ENCODE measurements around the gene GPI. TPM values are rescaled to one million over a fixed set of nuclear protein-coding genes. Genes with fewer than 3 reads are reported as not detected.

GPI gene
- total RNA-seq, 1 experiment from 2014 or later: 263 TPM

- ATAC-seq (no peak), DNase-seq (no peak)
- Histone ChIP-seq H2AFZ (ENCODE audit: low read length) (no peak overlapping the region), H3K36me3 (ENCODE audit: low read depth, low read length) (peaks cover 10% of the 10 kb centered on the region), H3K79me2 (ENCODE audit: low read length) (peaks cover 26% of the 10 kb centered on the region), H3K4me3 (ENCODE audit: low read length) (no peak overlapping the region), H3K27ac (ENCODE audit: low read length) (no peak overlapping the region), H4K20me1 (ENCODE audit: low read length) (peaks cover 14% of the 10 kb centered on the region; the same call in 1 of the 2 replicates), H3F3A (ENCODE audit: low read length, unreplicated experiment) (no peaks in the 10 kb centered on the region), H3K27me3 (ENCODE audit: low read length) (no peaks in the 10 kb centered on the region), H3K4me1 (ENCODE audit: insufficient read depth, low read length) (peaks cover 32% of the 10 kb centered on the region), H3K9ac (ENCODE audit: low read length) (no peak overlapping the region), H3K9me3 (ENCODE audit: low read length) (no peaks in the 10 kb centered on the region), H3K4me2 (ENCODE audit: low read length) (no peak overlapping the region), H3K9me2 (replicated peaks; ENCODE audit: low read length) (no peaks in the 10 kb centered on the region)
- intact Hi-C loops (cut with micrococcal nuclease): no loop called here
- BruUV-seq (replicated peaks): no TSS peak
- TF ChIP-seq EZH2 (IDR thresholded peaks at IDR 0.05; ENCODE audit: low read length, unreplicated experiment) (no peak), CTCF (conservative IDR thresholded peaks at IDR 0.05; ENCODE audit: low read depth, low read length) (no peak), EZH2phosphoT487 (IDR thresholded peaks at IDR 0.05; ENCODE audit: borderline replicate concordance, low read length) (no peak)
- ChIA-PET CTCF (no interaction called here), POLR2A (ENCODE audit: unreplicated experiment) (no interaction called here)
These were observed 2.3 kb upstream of the GPI start for GRCh38 chr19:34362679-34363069.

DNA sequence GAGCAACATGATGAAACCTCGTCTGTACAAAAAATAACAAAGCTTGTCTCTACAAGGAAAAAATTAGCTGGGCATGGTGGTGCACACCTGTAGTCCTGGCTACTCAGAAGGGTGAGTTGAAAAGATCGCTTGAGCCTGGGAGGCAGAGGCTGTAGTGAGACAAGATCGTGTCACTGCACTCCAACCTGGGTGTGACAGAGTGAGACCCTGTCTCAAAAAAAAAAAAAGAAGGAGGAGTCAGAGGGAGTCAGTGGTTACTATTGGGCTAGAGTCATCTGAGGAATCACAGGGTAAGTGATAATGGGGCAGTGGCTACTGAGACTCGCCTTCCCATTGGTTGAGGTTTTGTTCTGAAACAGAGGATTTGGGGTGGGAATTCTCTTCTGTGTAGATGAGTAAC, 1.9 kb upstream of the GPI start:
- Histone ChIP-seq H3K9me2 (replicated peaks; ENCODE audit: low read length) (no peaks in the 10 kb centered on the region), H3K27me3 (ENCODE audit: low read length) (no peaks in the 10 kb centered on the region), H3K27ac (ENCODE audit: low read length) (no peak overlapping the region), H3K4me2 (ENCODE audit: low read length) (no peak overlapping the region), H3K4me3 (ENCODE audit: low read length) (no peak overlapping the region), H3K79me2 (ENCODE audit: low read length) (peaks cover 31% of the 10 kb centered on the region), H2AFZ (ENCODE audit: low read length) (no peak overlapping the region), H3K9me3 (ENCODE audit: low read length) (no peaks in the 10 kb centered on the region), H4K20me1 (ENCODE audit: low read length) (peaks cover 17% of the 10 kb centered on the region; the same call in 1 of the 2 replicates), H3K36me3 (ENCODE audit: low read depth, low read length) (peaks cover 14% of the 10 kb centered on the region), H3K9ac (ENCODE audit: low read length) (no peak overlapping the region), H3K4me1 (ENCODE audit: insufficient read depth, low read length) (peaks cover 32% of the 10 kb centered on the region), H3F3A (ENCODE audit: low read length, unreplicated experiment) (no peaks in the 10 kb centered on the region)
- ChIA-PET CTCF (no interaction called here), POLR2A (ENCODE audit: unreplicated experiment) (no interaction called here)
- intact Hi-C loops (cut with micrococcal nuclease): no loop called here
- no TSS peak for BruUV-seq (replicated peaks)
- DNase-seq: no peak
- ATAC-seq: no peak
- TF ChIP-seq EZH2phosphoT487 (IDR thresholded peaks at IDR 0.05; ENCODE audit: borderline replicate concordance, low read length) (no peak), CTCF (conservative IDR thresholded peaks at IDR 0.05; ENCODE audit: low read depth, low read length) (no peak), EZH2 (IDR thresholded peaks at IDR 0.05; ENCODE audit: low read length, unreplicated experiment) (no peak)

DNA sequence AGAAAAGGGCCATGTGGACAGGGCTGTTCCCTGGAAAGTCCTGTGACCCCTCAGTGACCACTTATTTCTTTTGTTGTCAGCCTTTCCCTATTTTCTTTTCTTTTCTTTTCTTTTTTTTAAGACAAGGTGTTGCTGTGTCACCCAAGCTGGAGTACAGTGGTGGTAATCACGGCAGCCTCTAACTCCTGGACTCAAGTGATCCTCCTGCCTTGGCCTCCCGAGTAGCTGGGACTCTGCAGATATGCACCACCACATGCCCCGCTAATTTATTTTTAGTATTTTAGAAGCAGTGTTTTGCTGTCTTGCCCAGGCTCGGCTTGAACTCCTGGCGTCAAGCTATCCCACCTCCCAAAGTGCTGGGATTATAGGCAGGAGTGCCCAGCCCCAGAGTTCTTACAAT, 1.1 kb upstream of the GPI start:
- H3K9ac ChIP-seq (ENCODE audit: low read length): no peak overlapping the region
- DNase-seq: no peak
- TF ChIP-seq EZH2 (IDR thresholded peaks at IDR 0.05; ENCODE audit: low read length, unreplicated experiment) (no peak), CTCF (conservative IDR thresholded peaks at IDR 0.05; ENCODE audit: low read depth, low read length) (no peak), EZH2phosphoT487 (IDR thresholded peaks at IDR 0.05; ENCODE audit: borderline replicate concordance, low read length) (no peak)
- CTCF ChIA-PET: no interaction called here
- no peak overlapping the region for H3K4me3 ChIP-seq (ENCODE audit: low read length)
- H3K79me2 ChIP-seq (ENCODE audit: low read length): peaks cover 39% of the 10 kb centered on the region
- intact Hi-C loops (cut with micrococcal nuclease): no loop called here
- H4K20me1 ChIP-seq (ENCODE audit: low read length): peaks cover 21% of the 10 kb centered on the region; the same call in 1 of the 2 replicates
- H3K4me1 ChIP-seq (ENCODE audit: insufficient read depth, low read length): peaks cover 24% of the 10 kb centered on the region
- no peak for ATAC-seq
- H3F3A ChIP-seq (ENCODE audit: low read length, unreplicated experiment): no peaks in the 10 kb centered on the region
- no peak overlapping the region for H2AFZ ChIP-seq (ENCODE audit: low read length)
- POLR2A ChIA-PET (ENCODE audit: unreplicated experiment): no interaction called here
- peaks cover 23% of the 10 kb centered on the region for H3K36me3 ChIP-seq (ENCODE audit: low read depth, low read length)
- no TSS peak for BruUV-seq (replicated peaks)
- H3K27ac ChIP-seq (ENCODE audit: low read length): no peak overlapping the region
- no peak overlapping the region for H3K4me2 ChIP-seq (ENCODE audit: low read length)
- no peaks in the 10 kb centered on the region for H3K9me3 ChIP-seq (ENCODE audit: low read length)
- no peaks in the 10 kb centered on the region for H3K27me3 ChIP-seq (ENCODE audit: low read length)
- H3K9me2 ChIP-seq (replicated peaks; ENCODE audit: low read length): no peaks in the 10 kb centered on the region

Measured in PC-3 (cell line).